OCI-LY7 (cell line): Measurements from ENCODE around the gene ERCC6L.

ENCODE experiments used
- EZH2phosphoT487 ChIP-seq: fragments of 200-600 bp; sonication (generic); IDR thresholded peaks from 2 replicates; pipeline ENCODE4 v1.6.1; 2018; ENCODE audit warnings: low read depth, borderline replicate concordance, mild to moderate bottlenecking, mixed run types, antibody characterized with exemption, low read length, moderate library complexity, mixed read lengths
- TF ChIP-seq, protein P1 (sequence below): fragments of 200-600 bp; sonication (generic); conservative IDR thresholded peaks from 2 replicates; pipeline ENCODE4 v1.5.1; 2014; ENCODE audit warnings: mild to moderate bottlenecking, antibody characterized with exemption, low read length, moderate library complexity, mixed read lengths

DNA sequence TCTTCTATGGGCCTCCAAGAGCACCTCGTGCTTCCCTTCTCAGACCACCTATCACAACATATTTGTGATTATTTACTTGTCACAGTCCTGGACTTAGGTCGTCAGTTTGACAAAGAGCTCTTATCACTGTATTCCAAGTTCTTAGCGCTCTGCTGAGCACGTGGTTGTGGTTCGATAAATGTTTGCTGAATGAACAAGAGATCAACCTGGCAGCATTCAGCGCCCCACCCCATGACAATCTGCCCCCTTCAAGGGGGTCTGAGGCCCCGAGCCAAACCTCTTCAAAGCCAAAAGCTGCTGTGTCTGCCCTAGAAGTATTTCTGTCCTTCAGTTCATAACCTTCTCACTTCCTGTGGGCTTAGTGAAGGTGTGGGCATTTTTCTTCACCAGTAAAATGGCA, 23.2 kb upstream of the ERCC6L start:
- TF ChIP-seq, protein P1, sequence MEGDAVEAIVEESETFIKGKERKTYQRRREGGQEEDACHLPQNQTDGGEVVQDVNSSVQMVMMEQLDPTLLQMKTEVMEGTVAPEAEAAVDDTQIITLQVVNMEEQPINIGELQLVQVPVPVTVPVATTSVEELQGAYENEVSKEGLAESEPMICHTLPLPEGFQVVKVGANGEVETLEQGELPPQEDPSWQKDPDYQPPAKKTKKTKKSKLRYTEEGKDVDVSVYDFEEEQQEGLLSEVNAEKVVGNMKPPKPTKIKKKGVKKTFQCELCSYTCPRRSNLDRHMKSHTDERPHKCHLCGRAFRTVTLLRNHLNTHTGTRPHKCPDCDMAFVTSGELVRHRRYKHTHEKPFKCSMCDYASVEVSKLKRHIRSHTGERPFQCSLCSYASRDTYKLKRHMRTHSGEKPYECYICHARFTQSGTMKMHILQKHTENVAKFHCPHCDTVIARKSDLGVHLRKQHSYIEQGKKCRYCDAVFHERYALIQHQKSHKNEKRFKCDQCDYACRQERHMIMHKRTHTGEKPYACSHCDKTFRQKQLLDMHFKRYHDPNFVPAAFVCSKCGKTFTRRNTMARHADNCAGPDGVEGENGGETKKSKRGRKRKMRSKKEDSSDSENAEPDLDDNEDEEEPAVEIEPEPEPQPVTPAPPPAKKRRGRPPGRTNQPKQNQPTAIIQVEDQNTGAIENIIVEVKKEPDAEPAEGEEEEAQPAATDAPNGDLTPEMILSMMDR: no peak
- TF ChIP-seq EZH2phosphoT487: no peak
